Mucosa of rectum (tissue), 2 donors: Measurements from ENCODE around the gene SMIM38.
"Not testable (repeated sequence)": the region's sequence is repeated elsewhere in the genome, so short reads cannot be mapped to it uniquely, and the experiment has no call there.

ENCODE experiments used
- H3K27ac ChIP-seq, 2 donors: one replicate each; pipeline ENCODE4 v1.7.0; 2013; ENCODE audit warnings: inconsistent platforms in 2 of 2, low read depth in 2 of 2, low read length in 2 of 2
- H3K27me3 ChIP-seq, 2 donors: one replicate each; pipeline ENCODE4 v1.7.0; 2013; ENCODE audit warnings: low read length in 2 of 2; ENCODE audit not compliant: control insufficient read depth in 2 of 2, insufficient read depth in 2 of 2
- H3K36me3 ChIP-seq, 2 donors: one replicate each; pipeline ENCODE4 v1.7.0; 2013; ENCODE audit warnings: low read length in 2 of 2; ENCODE audit not compliant: control insufficient read depth in 2 of 2, insufficient read depth in 2 of 2
- H3K4me1 ChIP-seq, 2 donors: one replicate each; pipeline ENCODE4 v1.7.0; 2013; ENCODE audit warnings: low read length in 2 of 2, mild to moderate bottlenecking in 1 of 2; ENCODE audit not compliant: control insufficient read depth in 2 of 2, insufficient read depth in 2 of 2
- H3K4me3 ChIP-seq, 2 donors: one replicate each; pipeline ENCODE4 v1.7.0; 2013; ENCODE audit warnings: low read length in 2 of 2
- H3K9ac ChIP-seq, 2 donors: one replicate each; pipeline ENCODE4 v1.7.0; 2013; ENCODE audit warnings: low read length in 2 of 2, low read depth in 1 of 2, mild to moderate bottlenecking in 1 of 2
- H3K9me3 ChIP-seq, 2 donors: one replicate each; pipeline ENCODE4 v1.7.0; 2013; ENCODE audit warnings: low read length in 2 of 2; ENCODE audit not compliant: control insufficient read depth in 2 of 2
- donor health status: healthy.
- donor health status: Normal muscosa, but diverticular disease.

SMIM38 gene

GRCh38 chr11:69130654-69131053 lies 25.1 kb upstream of the SMIM38 start:
- Histone ChIP-seq H3K9me3 (peaks cover 0 to 3% of the 10 kb centered on the region in 2 donors), H3K36me3 (no peaks in the 10 kb centered on the region), H3K27me3 (no peaks in the 10 kb centered on the region), H3K27ac (no peak overlapping the region), H3K4me3 (no peak overlapping the region), H3K9ac (no peak overlapping the region), H3K4me1 (peaks cover 0 to 5% of the 10 kb centered on the region in 2 donors)

GRCh38 chr11:69131121-69131566 lies 24.6 kb upstream of the SMIM38 start:
- no peak overlapping the region for H3K4me3 ChIP-seq
- H3K27me3 ChIP-seq = no peaks in the 10 kb centered on the region
- H3K4me1 ChIP-seq = peaks cover 0 to 5% of the 10 kb centered on the region in 2 donors
- H3K27ac ChIP-seq = no peak overlapping the region
- peaks cover 0 to 3% of the 10 kb centered on the region in 2 donors for H3K9me3 ChIP-seq
- no peak overlapping the region for H3K9ac ChIP-seq
- H3K36me3 ChIP-seq = no peaks in the 10 kb centered on the region

- no peaks in the 10 kb centered on the region for H3K27me3 ChIP-seq
- peaks cover 0 to 3% of the 10 kb centered on the region in 2 donors for H3K9me3 ChIP-seq
- no peak overlapping the region for H3K27ac ChIP-seq
- no peak overlapping the region for H3K4me3 ChIP-seq
- H3K4me1 ChIP-seq = peaks cover 0 to 5% of the 10 kb centered on the region in 2 donors
- H3K36me3 ChIP-seq = no peaks in the 10 kb centered on the region
- H3K9ac ChIP-seq = no peak overlapping the region
Observed at GRCh38 chr11:69131644-69132300, 24.0 kb upstream of the SMIM38 start.

GRCh38 chr11:69132301-69132670 lies 23.4 kb upstream of the SMIM38 start:
- Histone ChIP-seq H3K4me1 (peaks cover 0 to 5% of the 10 kb centered on the region in 2 donors), H3K27me3 (no peaks in the 10 kb centered on the region), H3K4me3 (no peak overlapping the region), H3K9me3 (peaks cover 0 to 3% of the 10 kb centered on the region in 2 donors), H3K27ac (no peak overlapping the region), H3K36me3 (no peaks in the 10 kb centered on the region), H3K9ac (no peak overlapping the region)

- Histone ChIP-seq H3K4me3 (no peak overlapping the region), H3K36me3 (no peaks in the 10 kb centered on the region), H3K4me1 (peaks cover 0 to 5% of the 10 kb centered on the region in 2 donors), H3K9me3 (peaks cover 0 to 3% of the 10 kb centered on the region in 2 donors), H3K9ac (no peak overlapping the region), H3K27ac (no peak overlapping the region), H3K27me3 (no peaks in the 10 kb centered on the region)
Observed at GRCh38 chr11:69133251-69133650, 22.5 kb upstream of the SMIM38 start.

- not testable (repeated sequence) for H3K4me1 ChIP-seq, H3K27ac ChIP-seq
Observed at GRCh38 chr11:69134182-69134581, 21.6 kb upstream of the SMIM38 start.

GRCh38 chr11:69134957-69135356 lies 20.8 kb upstream of the SMIM38 start:
- Histone ChIP-seq H3K9me3 (peaks cover 0 to 3% of the 10 kb centered on the region in 2 donors), H3K27ac (no peak overlapping the region), H3K36me3 (no peaks in the 10 kb centered on the region), H3K27me3 (no peaks in the 10 kb centered on the region), H3K4me1 (peaks cover 0 to 5% of the 10 kb centered on the region in 2 donors), H3K4me3 (no peak overlapping the region), H3K9ac (no peak overlapping the region)

More at GRCh38 chr11:69134182-69134581, 21.6 kb upstream of the SMIM38 start:
- H3K9me3 ChIP-seq, H3K36me3 ChIP-seq, H3K9ac ChIP-seq, H3K4me3 ChIP-seq, H3K27me3 ChIP-seq: not testable (repeated sequence)

GRCh38 chr11:69135420-69136363 lies 20.0 kb upstream of the SMIM38 start:
- no peak overlapping the region for H3K4me3 ChIP-seq
- H3K27ac ChIP-seq = no peak overlapping the region
- no peak overlapping the region for H3K9ac ChIP-seq
- peaks cover 0 to 3% of the 10 kb centered on the region in 2 donors for H3K9me3 ChIP-seq
- no peaks in the 10 kb centered on the region for H3K27me3 ChIP-seq
- H3K4me1 ChIP-seq = peaks cover 0 to 6% of the 10 kb centered on the region in 2 donors
- H3K36me3 ChIP-seq = no peaks in the 10 kb centered on the region

- Histone ChIP-seq H3K9me3 (peaks cover 0 to 3% of the 10 kb centered on the region in 2 donors), H3K4me3 (no peak overlapping the region), H3K9ac (no peak overlapping the region), H3K36me3 (no peaks in the 10 kb centered on the region), H3K4me1 (peaks cover 0 to 11% of the 10 kb centered on the region in 2 donors), H3K27me3 (no peaks in the 10 kb centered on the region), H3K27ac (no peak overlapping the region)
Observed at GRCh38 chr11:69136471-69136870, 19.3 kb upstream of the SMIM38 start.
